SU-DHL-6 (cell line): Measurements from ENCODE around the gene TGFA.

Experiments used
- H2AFZ ChIP-seq: fragments of 200-600 bp; sonication (generic); 2 replicates; pipeline ENCODE4 v1.6.1; 2014; ENCODE audit warnings: low read depth, mild to moderate bottlenecking, moderate library complexity, mixed read lengths, antibody characterized with exemption, low read length; ENCODE audit not compliant: severe bottlenecking
- H3F3A ChIP-seq: fragments of 200-600 bp; shearing (Covaris generic); 2 replicates; pipeline ENCODE4 v1.6.0; 2016; ENCODE audit warnings: antibody characterized with exemption, mild to moderate bottlenecking; ENCODE audit not compliant: insufficient read depth
- H3K27ac ChIP-seq: fragments of 200-600 bp; sonication (generic); 2 replicates; pipeline ENCODE4 v1.5.1; 2016; ENCODE audit warnings: low read depth, mild to moderate bottlenecking, low read length, moderate library complexity, mixed read lengths
- H3K27me3 ChIP-seq: fragments of 200-600 bp; sonication (generic), shearing (Covaris generic); 2 replicates; pipeline ENCODE4 v1.6.0; 2014; ENCODE audit warnings: mild to moderate bottlenecking, low read length
- H3K36me3 ChIP-seq: fragments of 200-600 bp; sonication (generic); 2 replicates; pipeline ENCODE4 v1.6.1; 2014; ENCODE audit warnings: mild to moderate bottlenecking, low read length, mixed read lengths
- H3K4me2 ChIP-seq: fragments of 300-600, 200-600 bp; shearing (Covaris generic), sonication (generic); 2 replicates; pipeline ENCODE4 v1.6.0; 2014; ENCODE audit warnings: low read length, low read depth, mild to moderate bottlenecking; ENCODE audit not compliant: poor library complexity, severe bottlenecking
- H3K4me3 ChIP-seq: fragments of 200-600 bp; sonication (generic); 2 replicates; pipeline ENCODE4 v1.5.1; 2014; ENCODE audit warnings: antibody characterized with exemption, low read length, mild to moderate bottlenecking, mixed read lengths; ENCODE audit not compliant: insufficient read depth, poor library complexity, severe bottlenecking
- H3K79me2 ChIP-seq: fragments of 200-600 bp; sonication (generic); 2 replicates; pipeline ENCODE4 v1.6.1; 2014; ENCODE audit warnings: mild to moderate bottlenecking, low read length, moderate library complexity; ENCODE audit not compliant: insufficient read depth
- H3K9ac ChIP-seq: fragments of 200-600 bp; sonication (generic); 2 replicates; pipeline ENCODE4 v1.7.0; 2014; ENCODE audit warnings: mild to moderate bottlenecking, low read length
- H3K9me2 ChIP-seq: fragments of 200-600 bp; sonication (generic); replicated peaks from 2 replicates; pipeline ENCODE4 v1.6.1; 2014; ENCODE audit warnings: low read length; ENCODE audit not compliant: insufficient read depth
- H3K9me3 ChIP-seq: fragments of 200-600 bp; sonication (generic); 2 replicates; pipeline ENCODE4 v1.6.1; 2014; ENCODE audit warnings: low read length, mixed read lengths; ENCODE audit not compliant: insufficient read depth
- H4K20me1 ChIP-seq: fragments of 200-600 bp; sonication (generic); 2 replicates; pipeline ENCODE4 v1.6.1; 2014; ENCODE audit warnings: low read depth, mild to moderate bottlenecking, antibody characterized with exemption, low read length, moderate library complexity, mixed read lengths
- CTCF ChIP-seq: fragments of 200-600 bp; sonication (generic); IDR thresholded peaks from one replicate; pipeline ENCODE4 v1.5.1; 2017; ENCODE audit warnings: antibody characterized with exemption, mild to moderate bottlenecking, low read length, moderate library complexity; ENCODE audit not compliant: insufficient read depth, poor library complexity, severe bottlenecking
- EZH2phosphoT487 ChIP-seq: fragments of 200-600 bp; sonication (generic), shearing (Covaris generic); conservative IDR thresholded peaks from 2 replicates; pipeline ENCODE4 v1.6.1; 2018; ENCODE audit warnings: mild to moderate bottlenecking, antibody characterized with exemption, low read length, moderate library complexity, mixed read lengths

TGFA gene

GRCh38 chr2:70469961-70470360 is 83.7 kb downstream of the TGFA start:
- H3F3A ChIP-seq: no peaks in the 10 kb centered on the region
- H3K36me3 ChIP-seq: no peaks in the 10 kb centered on the region
- no peak overlapping the region for H2AFZ ChIP-seq
- no peaks in the 10 kb centered on the region for H3K9me3 ChIP-seq
- no peaks in the 10 kb centered on the region for H4K20me1 ChIP-seq
- no peaks in the 10 kb centered on the region for H3K9me2 ChIP-seq
- H3K9ac ChIP-seq: no peak overlapping the region
- H3K27me3 ChIP-seq: no peaks in the 10 kb centered on the region
- no peak overlapping the region for H3K4me2 ChIP-seq
- TF ChIP-seq EZH2phosphoT487 (no peak), CTCF (no peak)
- H3K79me2 ChIP-seq: no peaks in the 10 kb centered on the region
- no peak overlapping the region for H3K27ac ChIP-seq
- no peak overlapping the region for H3K4me3 ChIP-seq

GRCh38 chr2:70469435-70469834 is 84.2 kb downstream of the TGFA start:
- H3K4me2 ChIP-seq: no peak overlapping the region
- H4K20me1 ChIP-seq: no peaks in the 10 kb centered on the region
- no peak for TF ChIP-seq CTCF
- TF ChIP-seq EZH2phosphoT487: no peak
- no peak overlapping the region for H3K4me3 ChIP-seq
- no peaks in the 10 kb centered on the region for H3K9me3 ChIP-seq
- H3K79me2 ChIP-seq: no peaks in the 10 kb centered on the region
- no peak overlapping the region for H2AFZ ChIP-seq
- H3F3A ChIP-seq: no peaks in the 10 kb centered on the region
- no peaks in the 10 kb centered on the region for H3K27me3 ChIP-seq
- H3K36me3 ChIP-seq: no peaks in the 10 kb centered on the region
- no peak overlapping the region for H3K27ac ChIP-seq
- H3K9ac ChIP-seq: no peak overlapping the region
- no peaks in the 10 kb centered on the region for H3K9me2 ChIP-seq

- no peak for TF ChIP-seq CTCF
- no peak for TF ChIP-seq EZH2phosphoT487
- Histone ChIP-seq H3K79me2 (no peaks in the 10 kb centered on the region), H3K27ac (no peak overlapping the region), H2AFZ (no peak overlapping the region), H3K9ac (no peak overlapping the region), H3K9me2 (no peaks in the 10 kb centered on the region), H4K20me1 (no peaks in the 10 kb centered on the region), H3K36me3 (no peaks in the 10 kb centered on the region), H3K4me3 (no peak overlapping the region), H3K4me2 (no peak overlapping the region), H3F3A (no peaks in the 10 kb centered on the region), H3K9me3 (no peaks in the 10 kb centered on the region), H3K27me3 (no peaks in the 10 kb centered on the region)
These were observed 84.7 kb downstream of the TGFA start for GRCh38 chr2:70468878-70469277.
